ENCODE measurements around the gene WSB2. TPM values are rescaled to one million over a fixed set of nuclear protein-coding genes. Genes with fewer than 3 reads are reported as not detected.

Gene WSB2
- total and polyA plus RNA-seq, 10 of the 15 experiments (the other 5 are each of a cell fraction or from before 2014, with no cell fraction given) = 18.3 to 82.6 (median 43.7) TPM

DNA sequence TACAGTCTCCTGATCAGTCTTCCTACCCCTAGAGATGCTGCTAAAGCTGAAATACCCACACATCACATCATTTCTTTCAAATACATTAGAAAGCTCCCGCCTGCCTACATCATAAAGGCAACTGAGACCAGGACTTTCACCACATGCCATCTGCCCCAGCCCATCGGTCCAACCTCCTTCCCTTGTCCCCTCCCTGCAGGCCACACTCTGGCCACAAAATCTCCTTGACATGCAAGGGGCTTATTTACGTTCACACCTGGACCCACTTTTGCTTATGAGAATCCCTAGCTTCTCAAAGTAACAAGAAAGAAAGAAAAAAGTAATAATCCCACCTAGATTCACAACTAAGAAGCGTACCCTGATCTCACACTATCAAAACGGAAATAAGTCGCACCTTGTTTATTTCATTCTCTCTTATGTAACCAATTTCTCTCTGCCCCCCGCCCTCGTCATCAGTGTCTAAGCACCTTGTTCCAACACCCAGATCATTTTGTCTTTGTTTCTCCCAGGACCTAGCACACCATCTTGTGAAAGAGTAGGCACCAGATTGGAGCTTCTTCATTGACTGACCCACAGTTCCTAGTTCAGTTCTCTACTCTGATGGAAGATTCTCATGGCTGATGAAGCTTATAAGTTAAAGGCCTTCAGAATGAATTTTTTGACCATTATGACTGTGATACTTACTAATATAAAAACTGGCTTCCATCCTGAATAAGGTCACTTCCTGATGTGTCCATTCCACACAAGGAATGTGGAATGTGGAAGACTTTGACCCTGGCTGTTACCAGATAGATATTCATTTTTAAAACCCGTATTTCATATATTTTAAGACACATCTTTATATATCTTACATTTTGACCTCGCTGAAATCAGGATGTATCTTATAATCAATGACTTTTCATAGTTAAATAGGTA, 7.7 kb downstream of the WSB2 start:
- Histone ChIP-seq H3K4me3 (no peak overlapping the region), H3K4me1 (ENCODE audit: control insufficient read depth, insufficient read depth, low read length) (no peaks in the 10 kb centered on the region), H3K36me3 (ENCODE audit: control insufficient read depth in 2 of 2, insufficient read depth in 2 of 2, low read length in 1 of 2) (peaks cover 0 to 13% of the 10 kb centered on the region in 2 experiments; a peak in 2 of 4 replicates), H3K9ac (ENCODE audit: control insufficient read depth, insufficient read depth, low read length) (no peak overlapping the region), H3K27ac (ENCODE audit: control insufficient read depth, insufficient read depth) (no peak overlapping the region), H3K79me2 (ENCODE audit: control insufficient read depth, insufficient read depth, low read length) (peaks cover 3% of the 10 kb centered on the region), H3K9me3 (replicated peaks; ENCODE audit: control insufficient read depth, insufficient read depth, low read length) (no peaks in the 10 kb centered on the region; the same call in 2 of the 3 replicates), H3K27me3 (replicated peaks in 1 of 2; ENCODE audit: control insufficient read depth in 2 of 2, insufficient read depth in 2 of 2, low read length in 1 of 2) (no peaks in the 10 kb centered on the region), H4K20me1 (ENCODE audit: control insufficient read depth, insufficient read depth) (no peaks in the 10 kb centered on the region), H3K4me2 (ENCODE audit: control insufficient read depth, insufficient read depth) (no peak overlapping the region), H2AFZ (ENCODE audit: control insufficient read depth, low read depth, low read length) (no peak overlapping the region)
- in situ Hi-C loops (cut with MboI) (no loop called here), intact Hi-C loops (cut with micrococcal nuclease; ENCODE audit: unreplicated experiment) (no loop called here)
- CTCF ChIA-PET = interaction anchor here (0.7 to 6.1 kb wide), 3 partner anchors 8 to 179 kb away, joined by 3 to 72 read pairs (median 42); no protein-coding TSS in a partner anchor
- no TSS peak for BruUV-seq (replicated peaks)
- no peak for DNase-seq (ENCODE audit: low read depth, low spot score)
- 93% methylated on average over 10 of the region's 10 CpGs for WGBS (ENCODE audit: insufficient coverage, insufficient replicate concordance, low lambda C conversion rate, missing lambda C conversion rate)
- no peak for ATAC-seq
- SMC1A ChIA-PET (ENCODE audit: uncharacterized antibody, unreplicated experiment) = interaction anchor here (0.6 to 1.9 kb wide), 4 partner anchors 8 to 179 kb away, joined by 3 to 5 read pairs (median 3); no protein-coding TSS in a partner anchor
- RAD21 ChIA-PET (ENCODE audit: unreplicated experiment) = interaction anchor here (4.2 kb wide), 1 partner anchor 177 kb away, joined by 44 read pairs; no protein-coding TSS in a partner anchor
- FAIRE-seq = no peak
- POLR2A ChIA-PET = no interaction called here
- TF ChIP-seq SPI1 (IDR thresholded peaks at IDR 0.05; ENCODE audit: borderline replicate concordance, insufficient read depth, low read depth, low read length) = no peak
- TF ChIP-seq, protein P1, sequence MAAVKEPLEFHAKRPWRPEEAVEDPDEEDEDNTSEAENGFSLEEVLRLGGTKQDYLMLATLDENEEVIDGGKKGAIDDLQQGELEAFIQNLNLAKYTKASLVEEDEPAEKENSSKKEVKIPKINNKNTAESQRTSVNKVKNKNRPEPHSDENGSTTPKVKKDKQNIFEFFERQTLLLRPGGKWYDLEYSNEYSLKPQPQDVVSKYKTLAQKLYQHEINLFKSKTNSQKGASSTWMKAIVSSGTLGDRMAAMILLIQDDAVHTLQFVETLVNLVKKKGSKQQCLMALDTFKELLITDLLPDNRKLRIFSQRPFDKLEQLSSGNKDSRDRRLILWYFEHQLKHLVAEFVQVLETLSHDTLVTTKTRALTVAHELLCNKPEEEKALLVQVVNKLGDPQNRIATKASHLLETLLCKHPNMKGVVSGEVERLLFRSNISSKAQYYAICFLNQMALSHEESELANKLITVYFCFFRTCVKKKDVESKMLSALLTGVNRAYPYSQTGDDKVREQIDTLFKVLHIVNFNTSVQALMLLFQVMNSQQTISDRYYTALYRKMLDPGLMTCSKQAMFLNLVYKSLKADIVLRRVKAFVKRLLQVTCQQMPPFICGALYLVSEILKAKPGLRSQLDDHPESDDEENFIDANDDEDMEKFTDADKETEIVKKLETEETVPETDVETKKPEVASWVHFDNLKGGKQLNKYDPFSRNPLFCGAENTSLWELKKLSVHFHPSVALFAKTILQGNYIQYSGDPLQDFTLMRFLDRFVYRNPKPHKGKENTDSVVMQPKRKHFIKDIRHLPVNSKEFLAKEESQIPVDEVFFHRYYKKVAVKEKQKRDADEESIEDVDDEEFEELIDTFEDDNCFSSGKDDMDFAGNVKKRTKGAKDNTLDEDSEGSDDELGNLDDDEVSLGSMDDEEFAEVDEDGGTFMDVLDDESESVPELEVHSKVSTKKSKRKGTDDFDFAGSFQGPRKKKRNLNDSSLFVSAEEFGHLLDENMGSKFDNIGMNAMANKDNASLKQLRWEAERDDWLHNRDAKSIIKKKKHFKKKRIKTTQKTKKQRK (IDR thresholded peaks at IDR 0.05; ENCODE audit: low read depth, low read length) = no peak
- TF ChIP-seq KDM1A (IDR thresholded peaks at IDR 0.05; ENCODE audit: borderline replicate concordance) = no peak
- TF ChIP-seq NR2F1 (conservative IDR thresholded peaks at IDR 0.05) = no peak
- no peak for TF ChIP-seq BHLHE40 (IDR thresholded peaks at IDR 0.05; ENCODE audit: borderline replicate concordance in 1 of 2, low read depth in 2 of 2, low read length in 1 of 2)
- TF ChIP-seq ZSCAN29 (IDR thresholded peaks at IDR 0.05) = no peak
- no peak for TF ChIP-seq SP1 (IDR thresholded peaks at IDR 0.05; ENCODE audit: low read depth, low read length)
- TF ChIP-seq, protein P2, sequence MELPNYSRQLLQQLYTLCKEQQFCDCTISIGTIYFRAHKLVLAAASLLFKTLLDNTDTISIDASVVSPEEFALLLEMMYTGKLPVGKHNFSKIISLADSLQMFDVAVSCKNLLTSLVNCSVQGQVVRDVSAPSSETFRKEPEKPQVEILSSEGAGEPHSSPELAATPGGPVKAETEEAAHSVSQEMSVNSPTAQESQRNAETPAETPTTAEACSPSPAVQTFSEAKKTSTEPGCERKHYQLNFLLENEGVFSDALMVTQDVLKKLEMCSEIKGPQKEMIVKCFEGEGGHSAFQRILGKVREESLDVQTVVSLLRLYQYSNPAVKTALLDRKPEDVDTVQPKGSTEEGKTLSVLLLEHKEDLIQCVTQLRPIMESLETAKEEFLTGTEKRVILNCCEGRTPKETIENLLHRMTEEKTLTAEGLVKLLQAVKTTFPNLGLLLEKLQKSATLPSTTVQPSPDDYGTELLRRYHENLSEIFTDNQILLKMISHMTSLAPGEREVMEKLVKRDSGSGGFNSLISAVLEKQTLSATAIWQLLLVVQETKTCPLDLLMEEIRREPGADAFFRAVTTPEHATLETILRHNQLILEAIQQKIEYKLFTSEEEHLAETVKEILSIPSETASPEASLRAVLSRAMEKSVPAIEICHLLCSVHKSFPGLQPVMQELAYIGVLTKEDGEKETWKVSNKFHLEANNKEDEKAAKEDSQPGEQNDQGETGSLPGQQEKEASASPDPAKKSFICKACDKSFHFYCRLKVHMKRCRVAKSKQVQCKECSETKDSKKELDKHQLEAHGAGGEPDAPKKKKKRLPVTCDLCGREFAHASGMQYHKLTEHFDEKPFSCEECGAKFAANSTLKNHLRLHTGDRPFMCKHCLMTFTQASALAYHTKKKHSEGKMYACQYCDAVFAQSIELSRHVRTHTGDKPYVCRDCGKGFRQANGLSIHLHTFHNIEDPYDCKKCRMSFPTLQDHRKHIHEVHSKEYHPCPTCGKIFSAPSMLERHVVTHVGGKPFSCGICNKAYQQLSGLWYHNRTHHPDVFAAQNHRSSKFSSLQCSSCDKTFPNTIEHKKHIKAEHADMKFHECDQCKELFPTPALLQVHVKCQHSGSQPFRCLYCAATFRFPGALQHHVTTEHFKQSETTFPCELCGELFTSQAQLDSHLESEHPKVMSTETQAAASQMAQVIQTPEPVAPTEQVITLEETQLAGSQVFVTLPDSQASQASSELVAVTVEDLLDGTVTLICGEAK (IDR thresholded peaks at IDR 0.05; ENCODE audit: borderline replicate concordance) = no peak
- TF ChIP-seq IKZF1 (conservative IDR thresholded peaks at IDR 0.05) = no peak
- TF ChIP-seq, protein P3, sequence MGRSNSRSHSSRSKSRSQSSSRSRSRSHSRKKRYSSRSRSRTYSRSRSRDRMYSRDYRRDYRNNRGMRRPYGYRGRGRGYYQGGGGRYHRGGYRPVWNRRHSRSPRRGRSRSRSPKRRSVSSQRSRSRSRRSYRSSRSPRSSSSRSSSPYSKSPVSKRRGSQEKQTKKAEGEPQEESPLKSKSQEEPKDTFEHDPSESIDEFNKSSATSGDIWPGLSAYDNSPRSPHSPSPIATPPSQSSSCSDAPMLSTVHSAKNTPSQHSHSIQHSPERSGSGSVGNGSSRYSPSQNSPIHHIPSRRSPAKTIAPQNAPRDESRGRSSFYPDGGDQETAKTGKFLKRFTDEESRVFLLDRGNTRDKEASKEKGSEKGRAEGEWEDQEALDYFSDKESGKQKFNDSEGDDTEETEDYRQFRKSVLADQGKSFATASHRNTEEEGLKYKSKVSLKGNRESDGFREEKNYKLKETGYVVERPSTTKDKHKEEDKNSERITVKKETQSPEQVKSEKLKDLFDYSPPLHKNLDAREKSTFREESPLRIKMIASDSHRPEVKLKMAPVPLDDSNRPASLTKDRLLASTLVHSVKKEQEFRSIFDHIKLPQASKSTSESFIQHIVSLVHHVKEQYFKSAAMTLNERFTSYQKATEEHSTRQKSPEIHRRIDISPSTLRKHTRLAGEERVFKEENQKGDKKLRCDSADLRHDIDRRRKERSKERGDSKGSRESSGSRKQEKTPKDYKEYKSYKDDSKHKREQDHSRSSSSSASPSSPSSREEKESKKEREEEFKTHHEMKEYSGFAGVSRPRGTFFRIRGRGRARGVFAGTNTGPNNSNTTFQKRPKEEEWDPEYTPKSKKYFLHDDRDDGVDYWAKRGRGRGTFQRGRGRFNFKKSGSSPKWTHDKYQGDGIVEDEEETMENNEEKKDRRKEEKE (IDR thresholded peaks at IDR 0.05) = no peak
- TF ChIP-seq CEBPB (IDR thresholded peaks at IDR 0.05; ENCODE audit: borderline replicate concordance in 1 of 2, low read depth in 2 of 2, low read length in 2 of 2) = no peak
